Endothelial cell (in vitro differentiated cells): ENCODE data around the gene GRIK3. TPM values are rescaled to one million over a fixed set of nuclear protein-coding genes. Genes with fewer than 3 reads are reported as not detected.

Experiments
- DNase-seq: peaks from one replicate; pipeline ENCODE4 v3.0.0; 2021; ENCODE audit warnings: low spot score
- H3K27ac Mint-ChIP-seq: one replicate; pipeline ENCODE4 v1.8.0; 2021; ENCODE audit warnings: mixed read lengths, inconsistent platforms; ENCODE audit not compliant: unreplicated experiment
- H3K27me3 Mint-ChIP-seq: one replicate; pipeline ENCODE4 v1.8.0; 2021; ENCODE audit warnings: mild to moderate bottlenecking, moderate library complexity, mixed read lengths, inconsistent platforms; ENCODE audit not compliant: unreplicated experiment
- H3K36me3 Mint-ChIP-seq: one replicate; pipeline ENCODE4 v1.8.0; 2021; ENCODE audit warnings: mild to moderate bottlenecking, low read depth, mixed read lengths, inconsistent platforms; ENCODE audit not compliant: unreplicated experiment
- H3K4me1 Mint-ChIP-seq: one replicate; pipeline ENCODE4 v1.8.0; 2021; ENCODE audit warnings: mild to moderate bottlenecking, mixed read lengths, inconsistent platforms; ENCODE audit not compliant: unreplicated experiment
- H3K4me3 Mint-ChIP-seq: one replicate; pipeline ENCODE4 v1.8.0; 2021; ENCODE audit warnings: mild to moderate bottlenecking, mixed read lengths, inconsistent platforms; ENCODE audit not compliant: unreplicated experiment
- H3K9me3 Mint-ChIP-seq: one replicate; pipeline ENCODE4 v1.8.0; 2021; ENCODE audit warnings: mixed read lengths, inconsistent platforms; ENCODE audit not compliant: unreplicated experiment
- total RNA-seq: library from RNA; stranded (reverse); fragmentation: NEBNext Ultra II Directional; extraction: Animal tissue kit (Norgen Biotek cat#: 25700); gene quantifications from one replicate; pipeline ENCODE4 v1.2.1, GENCODE V29; 2021; ENCODE audit not compliant: unreplicated experiment
- TF ChIP-seq, protein P1 (sequence below): fragments of 200-600 bp; sonication (generic); IDR thresholded peaks from one replicate; pipeline ENCODE4 v1.5.0; 2021; ENCODE audit warnings: antibody characterized with exemption; ENCODE audit not compliant: unreplicated experiment

Gene GRIK3
- total RNA-seq, 1 donor from 2014 or later: 0.05 TPM

DNA sequence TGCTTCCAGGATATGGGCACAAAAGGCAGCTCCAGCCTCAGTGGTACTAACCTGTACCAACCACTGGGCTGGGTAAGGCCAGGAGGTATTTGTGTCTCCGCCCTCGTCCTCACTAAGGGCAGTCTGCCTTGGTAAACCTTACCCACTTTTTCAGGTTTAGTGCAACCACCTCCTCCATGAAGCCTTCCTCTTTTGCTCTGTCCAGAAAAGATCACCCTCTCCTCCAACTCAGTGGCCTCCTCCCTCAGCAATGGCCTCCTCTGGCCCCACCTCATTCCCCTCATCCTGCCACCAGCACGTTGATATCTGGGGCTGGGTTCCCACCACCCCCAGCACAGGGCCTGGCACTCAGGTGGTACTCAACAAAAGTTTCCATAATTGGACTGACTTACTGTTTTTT, 161.5 kb downstream of the GRIK3 start:
- Mint-ChIP-seq H3K4me1 (no peaks in the 10 kb centered on the region), H3K9me3 (no peaks in the 10 kb centered on the region), H3K36me3 (no peaks in the 10 kb centered on the region), H3K27ac (no peak overlapping the region), H3K27me3 (peaks cover 6% of the 10 kb centered on the region), H3K4me3 (no peak overlapping the region)
- DNase-seq: no peak
- TF ChIP-seq, protein P1, sequence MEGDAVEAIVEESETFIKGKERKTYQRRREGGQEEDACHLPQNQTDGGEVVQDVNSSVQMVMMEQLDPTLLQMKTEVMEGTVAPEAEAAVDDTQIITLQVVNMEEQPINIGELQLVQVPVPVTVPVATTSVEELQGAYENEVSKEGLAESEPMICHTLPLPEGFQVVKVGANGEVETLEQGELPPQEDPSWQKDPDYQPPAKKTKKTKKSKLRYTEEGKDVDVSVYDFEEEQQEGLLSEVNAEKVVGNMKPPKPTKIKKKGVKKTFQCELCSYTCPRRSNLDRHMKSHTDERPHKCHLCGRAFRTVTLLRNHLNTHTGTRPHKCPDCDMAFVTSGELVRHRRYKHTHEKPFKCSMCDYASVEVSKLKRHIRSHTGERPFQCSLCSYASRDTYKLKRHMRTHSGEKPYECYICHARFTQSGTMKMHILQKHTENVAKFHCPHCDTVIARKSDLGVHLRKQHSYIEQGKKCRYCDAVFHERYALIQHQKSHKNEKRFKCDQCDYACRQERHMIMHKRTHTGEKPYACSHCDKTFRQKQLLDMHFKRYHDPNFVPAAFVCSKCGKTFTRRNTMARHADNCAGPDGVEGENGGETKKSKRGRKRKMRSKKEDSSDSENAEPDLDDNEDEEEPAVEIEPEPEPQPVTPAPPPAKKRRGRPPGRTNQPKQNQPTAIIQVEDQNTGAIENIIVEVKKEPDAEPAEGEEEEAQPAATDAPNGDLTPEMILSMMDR: no peak

DNA sequence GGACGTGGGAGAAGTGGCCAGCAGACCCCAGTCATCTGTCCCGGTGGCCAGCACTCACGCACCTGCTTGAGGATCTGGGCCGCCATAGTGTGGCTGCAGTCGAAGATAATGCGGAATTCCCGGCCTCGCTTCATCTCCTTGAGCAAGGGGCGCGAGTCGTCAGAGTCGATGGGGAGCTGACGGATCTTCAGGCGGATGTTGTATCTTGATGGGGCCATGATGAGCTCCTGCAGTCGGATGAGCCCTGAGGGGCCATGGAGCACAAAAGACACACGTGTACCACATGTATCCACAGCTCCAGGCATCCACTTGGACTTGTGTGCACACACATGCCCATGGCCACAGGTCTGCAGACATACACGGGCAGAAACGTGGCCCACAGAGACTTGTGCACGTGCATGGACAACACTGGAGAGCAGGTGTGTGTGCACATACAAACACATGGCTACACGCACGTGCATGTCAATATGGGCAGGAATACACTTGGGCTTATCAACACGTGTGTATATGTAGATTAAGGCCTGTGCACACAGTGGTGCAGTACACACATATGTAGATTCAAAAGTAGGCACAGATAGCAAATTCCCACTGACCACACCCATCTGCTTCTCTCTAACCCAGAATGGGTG, 162.1 kb downstream of the GRIK3 start:
- Mint-ChIP-seq H3K36me3 (no peaks in the 10 kb centered on the region), H3K4me1 (no peaks in the 10 kb centered on the region), H3K27ac (no peak overlapping the region), H3K9me3 (no peaks in the 10 kb centered on the region), H3K27me3 (peaks cover 6% of the 10 kb centered on the region), H3K4me3 (no peak overlapping the region)
- no peak for DNase-seq
- TF ChIP-seq, protein P1: no peak

DNA sequence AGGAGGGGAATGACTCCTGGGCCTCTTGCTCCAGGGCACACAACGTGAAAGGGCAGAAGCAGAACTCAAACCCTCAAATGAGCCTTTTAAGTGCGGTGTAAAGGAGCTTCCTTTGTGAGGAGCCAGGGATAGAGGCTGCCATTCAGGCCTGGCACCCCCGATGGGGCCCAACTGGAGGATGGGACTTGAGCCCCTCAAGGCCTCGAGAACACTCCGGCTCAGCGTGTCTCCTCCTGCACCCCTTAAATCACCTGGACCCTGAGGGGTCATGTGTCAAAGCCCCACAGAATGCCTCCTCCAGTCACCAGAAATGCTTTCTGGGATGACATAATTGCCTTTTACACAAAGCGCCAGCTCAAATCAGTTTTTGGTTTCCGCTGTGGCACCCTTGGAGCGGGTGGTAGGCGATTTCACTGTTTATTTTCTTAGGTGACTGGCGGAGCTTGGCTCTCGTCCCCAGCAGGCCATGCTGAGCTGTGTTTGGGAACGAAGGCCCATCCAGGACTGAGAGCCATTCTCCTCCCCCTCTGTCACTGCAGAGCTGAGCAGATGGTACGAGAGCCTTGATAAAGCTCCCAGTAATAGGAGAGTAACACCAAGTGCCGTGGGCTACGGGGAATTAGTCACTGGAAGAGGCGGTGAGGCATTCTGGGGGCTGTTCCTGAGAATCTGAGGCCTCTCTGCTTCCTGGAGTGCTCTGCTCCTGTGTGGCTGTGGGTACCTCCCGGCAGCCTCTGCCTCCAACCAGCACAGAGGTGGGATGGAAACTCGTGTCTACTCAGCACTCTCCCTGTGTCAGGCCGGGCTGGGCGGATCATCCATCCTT, 163.0 kb downstream of the GRIK3 start:
- H3K36me3 Mint-ChIP-seq: no peaks in the 10 kb centered on the region
- no peaks in the 10 kb centered on the region for H3K9me3 Mint-ChIP-seq
- no peak overlapping the region for H3K27ac Mint-ChIP-seq
- DNase-seq: no peak
- no peaks in the 10 kb centered on the region for H3K4me1 Mint-ChIP-seq
- peaks cover 6% of the 10 kb centered on the region for H3K27me3 Mint-ChIP-seq
- TF ChIP-seq, protein P1: no peak
- H3K4me3 Mint-ChIP-seq: no peak overlapping the region

DNA sequence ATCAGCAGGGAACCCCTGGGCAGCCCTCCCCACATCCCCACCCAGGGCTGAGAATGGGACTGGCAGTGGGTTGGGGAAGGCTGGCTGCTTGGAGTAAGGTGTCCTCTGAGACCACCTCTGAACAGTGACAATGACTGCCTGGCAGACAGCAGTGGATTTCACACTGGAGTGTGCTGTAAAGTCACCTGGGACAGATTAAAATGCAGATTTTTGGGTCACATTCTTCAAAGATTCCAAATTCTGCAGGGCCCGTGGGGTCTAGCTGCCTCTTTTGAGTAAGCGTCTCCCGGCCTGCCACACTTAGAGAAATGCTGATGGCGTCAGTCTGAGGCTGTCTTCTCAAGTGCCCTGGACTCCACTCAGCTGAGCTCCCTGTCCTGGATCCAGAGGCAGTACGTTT, 164.5 kb downstream of the GRIK3 start:
- H3K27me3 Mint-ChIP-seq: peaks cover 5% of the 10 kb centered on the region
- TF ChIP-seq, protein P1: no peak
- H3K4me1 Mint-ChIP-seq: no peaks in the 10 kb centered on the region
- no peaks in the 10 kb centered on the region for H3K36me3 Mint-ChIP-seq
- H3K4me3 Mint-ChIP-seq: no peak overlapping the region
- no peaks in the 10 kb centered on the region for H3K9me3 Mint-ChIP-seq
- H3K27ac Mint-ChIP-seq: no peak overlapping the region
- DNase-seq: no peak

DNA sequence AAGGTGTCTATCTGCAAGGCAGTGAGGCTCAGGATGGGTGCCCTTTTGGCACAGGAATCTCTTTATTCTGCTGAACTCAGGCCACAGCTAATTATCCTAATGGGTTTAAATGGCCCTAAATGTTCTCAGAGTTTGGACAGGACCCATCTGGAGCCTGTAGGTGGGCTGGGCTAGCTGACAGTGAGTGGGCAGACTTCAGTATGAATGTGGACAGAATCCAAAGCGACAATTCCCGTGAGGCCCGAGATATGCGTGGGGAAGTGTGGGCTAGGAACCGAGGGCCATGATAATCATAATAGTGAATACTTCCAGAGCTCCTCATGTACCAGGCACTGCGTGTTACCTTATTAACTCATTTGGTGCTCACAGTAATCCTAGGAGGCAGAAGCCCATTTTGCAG, 165.3 kb downstream of the GRIK3 start:
- no peak for DNase-seq
- Mint-ChIP-seq H3K36me3 (no peaks in the 10 kb centered on the region), H3K27me3 (peaks cover 4% of the 10 kb centered on the region), H3K4me3 (no peak overlapping the region), H3K4me1 (no peaks in the 10 kb centered on the region), H3K27ac (no peak overlapping the region), H3K9me3 (no peaks in the 10 kb centered on the region)
- TF ChIP-seq, protein P1: no peak
